GM12878 (cell line): Measurements from ENCODE around the gene CSTF2T. TPM values are rescaled to one million over a fixed set of nuclear protein-coding genes. Genes with fewer than 3 reads are reported as not detected.

ENCODE experiments used
- ATAC-seq: fragments of 200-7000 bp; cut with Tn5 transposase; 3 replicates; pipeline ENCODE4 v1.9.1; 2020; ENCODE audit warnings: mild to moderate bottlenecking, moderate library complexity
- BruUV-seq: library from RNA; stranded (reverse); fragments of 400-500 nt; replicated peaks from 2 replicates; lab custom pipeline; 2021; lab: Mats Ljungman, UMichigan
- CTCF ChIA-PET: fragments of 300-600 bp; sonication (Branson Sonifier 250); formaldehyde crosslinking; extraction: SDS; loops from one replicate; lab custom pipeline; 2021; ENCODE audit warnings: inconsistent platforms; lab: Yijun Ruan, JAX
- POLR2A ChIA-PET: fragments of 350-600 bp; formaldehyde crosslinking; extraction: SDS; loops from one replicate; lab custom pipeline; 2021; ENCODE audit warnings: inconsistent platforms; lab: Charles Lee
- RAD21 ChIA-PET: fragments of 300-600 bp; sonication (Branson Sonifier 250); formaldehyde crosslinking; loops from one replicate; lab custom pipeline; 2023; ENCODE audit warnings: antibody characterized with exemption; ENCODE audit not compliant: unreplicated experiment; lab: Charles Lee
- SMC1A ChIA-PET: fragments of 300-600 bp; sonication (Branson Sonifier 250); formaldehyde crosslinking; loops from one replicate; lab custom pipeline; 2023; ENCODE audit not compliant: unreplicated experiment, uncharacterized antibody; lab: Charles Lee
- DNase-seq: peaks from one replicate; pipeline ENCODE4 v3.0.0-alpha.2; 2011; ENCODE audit warnings: low read depth, low spot score
- FAIRE-seq: peaks from 3 replicates; lab custom pipeline; 2011; peaks lifted over from hg19 to GRCh38; lab: Jason Lieb, UNC
- H2AFZ ChIP-seq: 2 replicates; pipeline ENCODE4 v1.6.0; 2011; ENCODE audit warnings: low read depth, low read length, control low read depth; ENCODE audit not compliant: control insufficient read depth
- H3K27ac ChIP-seq: 2 replicates; pipeline ENCODE4 v1.5.1; 2011; ENCODE audit warnings: control low read depth; ENCODE audit not compliant: control insufficient read depth, insufficient read depth
- H3K27me3 ChIP-seq, 2 experiments: replicated peaks in 1 of 2; 2 replicates each; pipeline versions ENCODE4 v1.6.0 to v1.6.1; 2011; ENCODE audit warnings: low read length in 1 of 2; ENCODE audit not compliant: control insufficient read depth in 2 of 2, insufficient read depth in 2 of 2
- H3K36me3 ChIP-seq, 2 experiments: 2 replicates each; pipeline ENCODE4 v1.5.1; 2011; ENCODE audit warnings: low read length in 1 of 2; ENCODE audit not compliant: control insufficient read depth in 2 of 2, insufficient read depth in 2 of 2
- H3K4me1 ChIP-seq: 2 replicates; pipeline ENCODE4 v1.6.1; 2011; ENCODE audit warnings: mild to moderate bottlenecking, low read length, moderate library complexity, mixed read lengths; ENCODE audit not compliant: control insufficient read depth, insufficient read depth
- H3K4me2 ChIP-seq: 2 replicates; pipeline ENCODE4 v1.6.0; 2011; ENCODE audit warnings: control low read depth; ENCODE audit not compliant: control insufficient read depth, insufficient read depth
- H3K4me3 ChIP-seq: fragments of 200-600 bp; sonication (generic); 2 replicates; pipeline ENCODE4 v1.5.1; 2016
- H3K79me2 ChIP-seq: 2 replicates; pipeline ENCODE4 v1.6.0; 2011; ENCODE audit warnings: low read length; ENCODE audit not compliant: control insufficient read depth, insufficient read depth
- H3K9ac ChIP-seq: 2 replicates; pipeline ENCODE4 v1.8.0; 2011; ENCODE audit warnings: low read length, control low read depth, mixed read lengths; ENCODE audit not compliant: control insufficient read depth, insufficient read depth
- H3K9me3 ChIP-seq: replicated peaks from 3 replicates; pipeline ENCODE4 v1.5.1; 2011; ENCODE audit warnings: mild to moderate bottlenecking, low read length; ENCODE audit not compliant: control insufficient read depth, insufficient read depth
- H4K20me1 ChIP-seq: 2 replicates; pipeline ENCODE4 v1.6.0; 2011; ENCODE audit not compliant: control insufficient read depth, insufficient read depth
- EP300 ChIP-seq, 2 experiments: fragments of 150-350 bp in 1 of 2; IDR thresholded peaks; 2 replicates each; pipeline ENCODE4 v1.6.1; 2011 to 2012; ENCODE audit warnings: low read depth in 2 of 2, low read length in 2 of 2, borderline replicate concordance in 1 of 2, improper control_type of control experiment in 1 of 2, inconsistent platforms in 1 of 2; ENCODE audit not compliant: control insufficient read depth in 1 of 2
- FOS ChIP-seq: IDR thresholded peaks from 3 replicates; pipeline ENCODE4 v1.6.1; 2011; ENCODE audit warnings: borderline replicate concordance; ENCODE audit not compliant: insufficient read length; ENCODE audit errors: extremely low read depth
- FOXK2 ChIP-seq: fragments of 450-650 bp; IDR thresholded peaks from 2 replicates; pipeline ENCODE4 v1.6.1; 2017; ENCODE audit warnings: mild to moderate bottlenecking, moderate library complexity
- FOXM1 ChIP-seq: IDR thresholded peaks from 2 replicates; pipeline ENCODE4 v1.6.1; 2012; ENCODE audit warnings: low read depth, mild to moderate bottlenecking, inconsistent platforms, low read length, moderate library complexity
- IKZF1 ChIP-seq: fragments of 450-650 bp; conservative IDR thresholded peaks from 2 replicates; pipeline ENCODE4 v1.6.1; 2017; ENCODE audit warnings: antibody characterized with exemption, mild to moderate bottlenecking
- KDM1A ChIP-seq: fragments of 200-600 bp; sonication (generic); IDR thresholded peaks from 2 replicates; pipeline ENCODE4 v1.6.1; 2016; ENCODE audit warnings: borderline replicate concordance
- NRF1 ChIP-seq: conservative IDR thresholded peaks from 2 replicates; pipeline ENCODE4 v1.6.1; 2011; ENCODE audit warnings: mild to moderate bottlenecking, low read depth, low read length, improper control_type of control experiment
- SMARCA5 ChIP-seq: fragments of 450-650 bp; IDR thresholded peaks from 2 replicates; pipeline ENCODE4 v1.6.1; 2017; ENCODE audit warnings: mild to moderate bottlenecking
- YBX1 ChIP-seq: fragments of 450-650 bp; IDR thresholded peaks from 2 replicates; pipeline ENCODE4 v1.6.1; 2016; ENCODE audit warnings: antibody characterized with exemption
- WGBS: methylation state at CpG from one replicate; pipeline ENCODE4 v1.1.6; 2016; ENCODE audit warnings: low lambda C conversion rate; ENCODE audit not compliant: insufficient replicate concordance, insufficient coverage; ENCODE audit errors: missing lambda C conversion rate; 5-methylcytosine and 5-hydroxymethylcytosine counted together
- in situ Hi-C: fragments of 300-500 bp; cut with MboI; formaldehyde crosslinking; loops from 9 replicates; pipeline ENCODE4 v1.14.3; 2018; ENCODE audit warnings: mixed read lengths
- intact Hi-C: fragments of 100-400 bp; cut with micrococcal nuclease; formaldehyde crosslinking; loops from one replicate; pipeline ENCODE4 v1.14.2; 2022; ENCODE audit not compliant: unreplicated experiment
- polyA plus RNA-seq, 11 experiments: library from polyadenylated mRNA; depleted of rRNA in 4 of 11; unstranded in 6 of 11; stranded (reverse) in 5 of 11; fragments of >200 nt; fragmentation: Nextera tagmentation in 4 of 11; fragmentation: Illumina TruSeq in 1 of 11; extraction: Ambion mirVana in 4 of 11; extraction: Trizol in 1 of 11; gene quantifications; 1 replicate in 1 of 11; 2 replicates in 10 of 11; pipeline versions ENCODE4 v1.2.1 to v1.2.3, GENCODE V29; 2011 to 2016; ENCODE audit warnings: inconsistent platforms in 2 of 11, missing spikeins in 2 of 11, low read depth in 1 of 11
- total RNA-seq, 4 experiments: library from RNA; depleted of rRNA in 3 of 4; stranded (reverse); fragments of >200 nt in 3 of 4; fragmentation: Illumina TruSeq in 1 of 4; extraction: Trizol in 1 of 4; gene quantifications; 2 replicates each; pipeline versions ENCODE4 v1.2.1 to v1.2.3, GENCODE V29; 2013 to 2021
- TF ChIP-seq, protein P1 (sequence below): fragments of 450-650 bp; formaldehyde crosslinking; IDR thresholded peaks from 2 replicates; pipeline ENCODE4 v1.4.0; 2022; ENCODE audit warnings: mild to moderate bottlenecking, moderate library complexity
- TF ChIP-seq, protein P2 (sequence below): fragments of 450-650 bp; IDR thresholded peaks from 2 replicates; pipeline ENCODE4 v1.6.1; 2017; ENCODE audit warnings: mild to moderate bottlenecking, moderate library complexity

Gene CSTF2T
- total and polyA plus RNA-seq, 10 of the 15 experiments (the other 5 are each of a cell fraction or from before 2014, with no cell fraction given), result 6.8 to 23.8 (median 14.3) TPM

DNA sequence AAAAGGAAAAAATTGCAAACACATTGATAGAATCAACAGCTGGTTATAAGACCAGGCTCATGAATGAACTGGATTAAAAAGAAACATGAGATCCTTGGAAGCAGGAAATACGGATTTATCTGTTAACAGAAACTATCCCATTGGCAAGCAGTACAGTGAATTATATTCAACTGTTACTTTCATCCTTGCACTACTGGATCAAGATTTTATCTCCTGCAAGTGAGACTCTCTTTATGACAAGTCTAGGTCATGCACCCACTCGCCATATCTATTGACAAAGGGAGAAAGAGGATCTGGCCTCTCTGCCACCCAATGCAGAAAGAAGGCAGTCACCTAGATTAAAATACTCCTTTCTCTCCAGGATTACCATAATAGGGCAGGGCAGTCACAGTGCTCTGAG, 41.4 kb downstream of the CSTF2T start (continued):
- no peak for TF ChIP-seq FOXM1

DNA sequence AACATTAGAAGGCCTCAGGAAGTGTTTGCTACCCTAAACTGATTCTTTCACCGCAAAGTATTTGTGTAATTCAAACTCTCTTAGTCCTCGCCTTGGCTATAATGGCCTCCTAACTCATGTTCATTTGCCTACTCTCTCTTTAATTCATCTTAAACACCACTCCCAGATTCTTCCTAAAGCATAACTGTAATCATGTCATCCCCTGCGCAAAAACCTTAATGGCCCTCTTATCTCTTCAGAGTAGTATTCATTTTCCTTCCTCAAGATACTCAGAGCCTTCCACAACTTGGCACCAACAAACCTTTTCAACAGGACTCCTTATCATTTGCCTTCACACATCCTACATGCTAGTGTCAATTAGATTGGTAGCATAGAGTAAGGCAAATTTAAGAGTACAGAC, 42.9 kb downstream of the CSTF2T start:
- Histone ChIP-seq H3K79me2 (no peaks in the 10 kb centered on the region), H3K27me3 (peaks cover 0 to 2% of the 10 kb centered on the region in 2 experiments; a peak in 1 of 4 replicates), H3K4me1 (no peaks in the 10 kb centered on the region), H3K9me3 (no peaks in the 10 kb centered on the region), H3K36me3 (no peaks in the 10 kb centered on the region), H2AFZ (no peak overlapping the region), H4K20me1 (no peaks in the 10 kb centered on the region), H3K9ac (no peak overlapping the region), H3K4me2 (no peak overlapping the region), H3K27ac (no peak overlapping the region), H3K4me3 (no peak overlapping the region)
- POLR2A ChIA-PET, result no interaction called here
- CTCF ChIA-PET, result interaction anchor here (1.0 kb wide), 1 partner anchor 24 kb away, joined by 3 read pairs; no protein-coding TSS in a partner anchor
- DNase-seq, result no peak
- FAIRE-seq, result no peak
- TF ChIP-seq FOS (no peak), YBX1 (no peak), EP300 (IDR thresholded peaks at IDR 0.05; ENCODE audit: borderline replicate concordance in 1 of 2, control insufficient read depth in 1 of 2, low read depth in 2 of 2, low read length in 2 of 2) (no peak), NRF1 (no peak), FOXK2 (no peak), IKZF1 (no peak), SMARCA5 (no peak), KDM1A (no peak)
- TF ChIP-seq, protein P1, sequence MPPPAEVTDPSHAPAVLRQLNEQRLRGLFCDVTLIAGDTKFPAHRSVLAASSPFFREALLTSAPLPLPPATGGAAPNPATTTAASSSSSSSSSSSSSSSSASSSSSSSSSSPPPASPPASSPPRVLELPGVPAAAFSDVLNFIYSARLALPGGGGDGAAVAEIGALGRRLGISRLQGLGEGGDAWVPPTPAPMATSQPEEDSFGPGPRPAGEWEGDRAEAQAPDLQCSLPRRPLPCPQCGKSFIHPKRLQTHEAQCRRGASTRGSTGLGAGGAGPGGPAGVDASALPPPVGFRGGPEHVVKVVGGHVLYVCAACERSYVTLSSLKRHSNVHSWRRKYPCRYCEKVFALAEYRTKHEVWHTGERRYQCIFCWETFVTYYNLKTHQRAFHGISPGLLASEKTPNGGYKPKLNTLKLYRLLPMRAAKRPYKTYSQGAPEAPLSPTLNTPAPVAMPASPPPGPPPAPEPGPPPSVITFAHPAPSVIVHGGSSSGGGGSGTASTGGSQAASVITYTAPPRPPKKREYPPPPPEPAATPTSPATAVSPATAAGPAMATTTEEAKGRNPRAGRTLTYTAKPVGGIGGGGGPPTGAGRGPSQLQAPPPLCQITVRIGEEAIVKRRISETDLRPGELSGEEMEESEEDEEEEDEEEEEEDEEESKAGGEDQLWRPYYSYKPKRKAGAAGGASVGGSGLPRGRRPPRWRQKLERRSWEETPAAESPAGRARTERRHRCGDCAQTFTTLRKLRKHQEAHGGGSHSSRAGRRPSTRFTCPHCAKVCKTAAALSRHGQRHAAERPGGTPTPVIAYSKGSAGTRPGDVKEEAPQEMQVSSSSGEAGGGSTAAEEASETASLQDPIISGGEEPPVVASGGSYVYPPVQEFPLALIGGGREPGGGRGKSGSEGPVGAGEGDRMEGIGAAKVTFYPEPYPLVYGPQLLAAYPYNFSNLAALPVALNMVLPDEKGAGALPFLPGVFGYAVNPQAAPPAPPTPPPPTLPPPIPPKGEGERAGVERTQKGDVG (CRISPR knock-in tag), result no peak
- TF ChIP-seq, protein P2, sequence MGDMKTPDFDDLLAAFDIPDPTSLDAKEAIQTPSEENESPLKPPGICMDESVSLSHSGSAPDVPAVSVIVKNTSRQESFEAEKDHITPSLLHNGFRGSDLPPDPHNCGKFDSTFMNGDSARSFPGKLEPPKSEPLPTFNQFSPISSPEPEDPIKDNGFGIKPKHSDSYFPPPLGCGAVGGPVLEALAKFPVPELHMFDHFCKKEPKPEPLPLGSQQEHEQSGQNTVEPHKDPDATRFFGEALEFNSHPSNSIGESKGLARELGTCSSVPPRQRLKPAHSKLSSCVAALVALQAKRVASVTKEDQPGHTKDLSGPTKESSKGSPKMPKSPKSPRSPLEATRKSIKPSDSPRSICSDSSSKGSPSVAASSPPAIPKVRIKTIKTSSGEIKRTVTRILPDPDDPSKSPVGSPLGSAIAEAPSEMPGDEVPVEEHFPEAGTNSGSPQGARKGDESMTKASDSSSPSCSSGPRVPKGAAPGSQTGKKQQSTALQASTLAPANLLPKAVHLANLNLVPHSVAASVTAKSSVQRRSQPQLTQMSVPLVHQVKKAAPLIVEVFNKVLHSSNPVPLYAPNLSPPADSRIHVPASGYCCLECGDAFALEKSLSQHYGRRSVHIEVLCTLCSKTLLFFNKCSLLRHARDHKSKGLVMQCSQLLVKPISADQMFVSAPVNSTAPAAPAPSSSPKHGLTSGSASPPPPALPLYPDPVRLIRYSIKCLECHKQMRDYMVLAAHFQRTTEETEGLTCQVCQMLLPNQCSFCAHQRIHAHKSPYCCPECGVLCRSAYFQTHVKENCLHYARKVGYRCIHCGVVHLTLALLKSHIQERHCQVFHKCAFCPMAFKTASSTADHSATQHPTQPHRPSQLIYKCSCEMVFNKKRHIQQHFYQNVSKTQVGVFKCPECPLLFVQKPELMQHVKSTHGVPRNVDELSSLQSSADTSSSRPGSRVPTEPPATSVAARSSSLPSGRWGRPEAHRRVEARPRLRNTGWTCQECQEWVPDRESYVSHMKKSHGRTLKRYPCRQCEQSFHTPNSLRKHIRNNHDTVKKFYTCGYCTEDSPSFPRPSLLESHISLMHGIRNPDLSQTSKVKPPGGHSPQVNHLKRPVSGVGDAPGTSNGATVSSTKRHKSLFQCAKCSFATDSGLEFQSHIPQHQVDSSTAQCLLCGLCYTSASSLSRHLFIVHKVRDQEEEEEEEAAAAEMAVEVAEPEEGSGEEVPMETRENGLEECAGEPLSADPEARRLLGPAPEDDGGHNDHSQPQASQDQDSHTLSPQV, result no peak
- intact Hi-C loops, result no loop called here
- no TSS peak for BruUV-seq
- SMC1A ChIA-PET, result interaction anchor here (0.9 kb wide), 1 partner anchor 230 kb away, joined by 3 read pairs; no protein-coding TSS in a partner anchor
- no peak for ATAC-seq
- in situ Hi-C loops, result no loop called here
- WGBS, result 16% methylated on average over 3 of the region's 3 CpGs
- RAD21 ChIA-PET, result no interaction called here
